SK-N-SH treated with all-trans-retinoic acid at 6 μM for 48 hours (cell line): ENCODE data around the gene RNU1-2.
"Not testable (repeated sequence)": the region's sequence is repeated elsewhere in the genome, so short reads cannot be mapped to it uniquely, and the experiment has no call there.

Experiments used
- ARNTL ChIP-seq: fragments of 450-650 bp; formaldehyde crosslinking; IDR thresholded peaks from 2 replicates; pipeline ENCODE4 v1.5.0; 2020; ENCODE audit warnings: low read depth, mild to moderate bottlenecking, moderate library complexity, borderline replicate concordance
- CSDC2 ChIP-seq: fragments of 250-450 bp; sonication (Bioruptor Pico); IDR thresholded peaks from 2 replicates; pipeline ENCODE4 v1.5.0; 2020; ENCODE audit warnings: mild to moderate bottlenecking, moderate library complexity
- ESRRG ChIP-seq: fragments of 250-450 bp; sonication (Bioruptor Pico); IDR thresholded peaks from 2 replicates; pipeline ENCODE4 v1.6.1; 2021; ENCODE audit warnings: mild to moderate bottlenecking
- SNAI2 ChIP-seq: fragments of 250-450 bp; sonication (Bioruptor Pico); IDR thresholded peaks from 2 replicates; pipeline ENCODE4 v1.5.0; 2020; ENCODE audit warnings: mild to moderate bottlenecking, moderate library complexity
- TF ChIP-seq, protein P1 (sequence below): fragments of 250-450 bp; sonication (Bioruptor Pico); IDR thresholded peaks from 2 replicates; pipeline ENCODE4 v1.8.0; 2020; ENCODE audit warnings: mild to moderate bottlenecking, moderate library complexity, borderline replicate concordance

- not testable (repeated sequence) for TF ChIP-seq ESRRG; ARNTL (CRISPR knock-in tag); SNAI2 (CRISPR knock-in tag); CSDC2
- TF ChIP-seq, protein P1, sequence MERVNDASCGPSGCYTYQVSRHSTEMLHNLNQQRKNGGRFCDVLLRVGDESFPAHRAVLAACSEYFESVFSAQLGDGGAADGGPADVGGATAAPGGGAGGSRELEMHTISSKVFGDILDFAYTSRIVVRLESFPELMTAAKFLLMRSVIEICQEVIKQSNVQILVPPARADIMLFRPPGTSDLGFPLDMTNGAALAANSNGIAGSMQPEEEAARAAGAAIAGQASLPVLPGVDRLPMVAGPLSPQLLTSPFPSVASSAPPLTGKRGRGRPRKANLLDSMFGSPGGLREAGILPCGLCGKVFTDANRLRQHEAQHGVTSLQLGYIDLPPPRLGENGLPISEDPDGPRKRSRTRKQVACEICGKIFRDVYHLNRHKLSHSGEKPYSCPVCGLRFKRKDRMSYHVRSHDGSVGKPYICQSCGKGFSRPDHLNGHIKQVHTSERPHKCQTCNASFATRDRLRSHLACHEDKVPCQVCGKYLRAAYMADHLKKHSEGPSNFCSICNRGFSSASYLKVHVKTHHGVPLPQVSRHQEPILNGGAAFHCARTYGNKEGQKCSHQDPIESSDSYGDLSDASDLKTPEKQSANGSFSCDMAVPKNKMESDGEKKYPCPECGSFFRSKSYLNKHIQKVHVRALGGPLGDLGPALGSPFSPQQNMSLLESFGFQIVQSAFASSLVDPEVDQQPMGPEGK (CRISPR knock-in tag), result not testable (repeated sequence)
Observed at GRCh38 chr1:16894338-16894737, 1.4 kb upstream of the RNU1-2 start.
